ENCODE data around the gene FGD2.

DNA sequence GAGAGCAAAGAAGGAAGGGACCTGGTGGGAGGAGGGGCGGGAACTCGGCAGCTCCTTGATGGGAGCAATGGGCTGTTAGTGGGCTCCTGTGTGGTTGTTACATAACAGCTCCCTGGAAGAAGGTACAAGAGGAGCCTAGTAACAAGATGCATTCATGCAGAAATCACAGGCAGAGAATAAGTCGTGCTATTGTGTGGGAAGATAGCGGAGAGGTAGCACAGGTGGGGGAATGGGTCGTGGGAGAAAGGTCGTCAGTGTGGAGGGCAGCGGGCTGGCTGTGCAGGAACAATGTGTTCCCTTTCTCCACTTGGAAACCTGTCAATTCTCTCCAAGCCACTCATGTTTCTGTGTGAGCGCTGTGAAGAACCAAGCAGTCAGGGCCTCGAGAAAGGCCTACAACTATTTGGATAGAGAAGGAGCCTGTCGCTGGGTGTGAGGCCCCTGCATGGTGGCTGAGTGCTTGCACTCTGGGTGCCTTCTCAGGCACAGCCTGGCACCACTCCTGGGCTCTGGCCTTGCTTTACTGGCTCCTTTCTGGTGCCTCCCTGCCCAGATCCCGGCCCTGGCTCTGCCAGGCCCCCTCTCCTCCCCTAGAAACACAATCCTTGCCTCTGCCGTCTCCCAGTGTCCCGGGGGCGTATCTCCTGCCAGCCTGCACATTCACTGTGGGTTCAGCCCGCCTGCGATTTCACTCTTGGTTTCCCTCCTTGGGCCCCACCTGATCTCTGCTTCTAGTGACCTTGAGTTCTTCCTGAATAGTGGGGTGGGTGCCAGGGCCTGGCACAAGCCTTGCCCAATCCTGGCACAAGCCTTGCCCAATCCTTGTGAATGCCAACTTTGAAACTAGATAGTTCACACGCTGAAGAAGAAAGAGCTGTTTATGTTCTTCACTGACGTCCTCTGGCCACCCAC lies 7.4 kb upstream of the FGD2 start:
- TF ChIP-seq EZH2 (IDR thresholded peaks at IDR 0.05) = no peak
- no peak for TF ChIP-seq POLR2AphosphoS5 (IDR thresholded peaks at IDR 0.05; ENCODE audit: borderline replicate concordance, low read depth, low read length)
- no peak for TF ChIP-seq FOXP2 (optimal IDR thresholded peaks at IDR 0.05; ENCODE audit: control extremely low read depth, extremely low read length, insufficient read depth)

Measured in SK-N-MC (cell line).